Spleen (tissue), 11 donors: Measurements from ENCODE around the gene APBB2. TPM values are rescaled to one million over a fixed set of nuclear protein-coding genes. Genes with fewer than 3 reads are reported as not detected.

ENCODE experiments used
- DNase-seq: peaks from one replicate; pipeline ENCODE4 v3.0.0-alpha.2; 2020
- H3K27ac ChIP-seq, 8 donors: fragments of 200-600 bp; sonication (generic) in 7 of 8; 1 replicate in 4 of 8; 2 replicates in 4 of 8; pipeline versions ENCODE4 v1.5.0 to v1.8.0; 2016 to 2021; ENCODE audit warnings: inconsistent platforms in 4 of 8, mild to moderate bottlenecking in 4 of 8, moderate library complexity in 1 of 8
- H3K27me3 ChIP-seq, 7 donors: fragments of 200-600 bp; sonication (generic) in 6 of 7; replicated peaks in 1 of 7; 1 replicate in 4 of 7; 2 replicates in 3 of 7; pipeline versions ENCODE4 v1.5.0 to v1.8.0; 2016 to 2021; ENCODE audit warnings: inconsistent platforms in 3 of 7, mild to moderate bottlenecking in 1 of 7
- H3K36me3 ChIP-seq, 6 donors: fragments of 200-600 bp; sonication (generic) in 5 of 6; 1 replicate in 4 of 6; 2 replicates in 2 of 6; pipeline versions ENCODE4 v1.5.0 to v1.8.0; 2016 to 2021; ENCODE audit warnings: inconsistent platforms in 2 of 6
- H3K4me1 ChIP-seq, 6 donors: fragments of 200-600 bp; sonication (generic) in 5 of 6; 1 replicate in 3 of 6; 2 replicates in 3 of 6; pipeline versions ENCODE4 v1.5.0 to v1.8.0; 2016 to 2021; ENCODE audit warnings: inconsistent platforms in 3 of 6
- H3K4me3 ChIP-seq, 8 donors: fragments of 200-600 bp; sonication (generic) in 7 of 8; 1 replicate in 4 of 8; 2 replicates in 4 of 8; pipeline versions ENCODE4 v1.5.0 to v1.8.0; 2016 to 2021; ENCODE audit warnings: inconsistent platforms in 4 of 8, mild to moderate bottlenecking in 4 of 8, moderate library complexity in 2 of 8
- H3K9me3 ChIP-seq, 8 donors: fragments of 200-600 bp; sonication (generic) in 7 of 8; 1 replicate in 4 of 8; 2 replicates in 4 of 8; pipeline versions ENCODE4 v1.5.0 to v1.8.0; 2016 to 2021; ENCODE audit warnings: inconsistent platforms in 4 of 8
- POLR2A ChIP-seq, 3 donors: fragments of 450-650 bp; IDR thresholded peaks; one replicate each; pipeline ENCODE4 v1.5.1; 2017; ENCODE audit warnings: antibody characterized with exemption in 3 of 3, mild to moderate bottlenecking in 1 of 3
- POLR2AphosphoS5 ChIP-seq, 3 donors: sonication (generic); formaldehyde crosslinking; IDR thresholded peaks; one replicate each; pipeline ENCODE4 v1.5.1; 2017; ENCODE audit warnings: antibody characterized with exemption in 3 of 3
- WGBS, 5 donors: extraction: QIAGEN DNeasy Blood & Tissue Kit in 3 of 5; methylation state at CpG; one replicate each; pipeline versions ENCODE4 v1.1.5 to v1.1.7; 2013 to 2018; 5-methylcytosine and 5-hydroxymethylcytosine counted together
- intact Hi-C: fragments of 100-400 bp; cut with DNase I; formaldehyde crosslinking; loops from one replicate; pipeline ENCODE4 v1.15.0; 2023; ENCODE audit warnings: low total_unique reads
- polyA plus RNA-seq, 3 donors: library from polyadenylated mRNA; stranded (reverse); fragments of 200-250 nt; gene quantifications; one replicate each; pipeline ENCODE4 v1.2.1, GENCODE V29; 2013
- total RNA-seq, 7 donors: library from RNA; depleted of rRNA in 3 of 7; stranded (reverse); fragments of >200 nt in 3 of 7; fragmentation: NEBNext Ultra II Directional in 4 of 7; extraction: Animal tissue kit (Norgen Biotek cat#: 25700) in 4 of 7; gene quantifications; one replicate each; pipeline versions ENCODE4 v1.1.0 to v1.2.1, GENCODE V29; 2016 to 2021
- TF ChIP-seq, protein P1 (sequence below), 11 experiments: fragments of 200-600 bp in 7 of 11; fragments of 450-650 bp in 4 of 11; sonication (generic) in 4 of 11; IDR thresholded peaks in 8 of 11; conservative IDR thresholded peaks in 3 of 11; 1 replicate in 7 of 11; 2 replicates in 4 of 11; pipeline versions ENCODE4 v1.4.0 to v1.8.0; 2016 to 2021; ENCODE audit warnings: antibody characterized with exemption in 11 of 11, inconsistent platforms in 4 of 11, mild to moderate bottlenecking in 1 of 11
- donor health status: healthy with polysubstance abuse.
- donor health status: DM: no; HTN: no; CAD: no; lungs with moderate emphysema.
- donor health status: DM: no; HTN: no; CAD: no.
- donor health status: Bipolar disorder and iron deficiency.
- donor health status: healthy.
- donor health status: DM: no; HTN: no; CAD: no.
- donor health status: DM: yes; HTN: yes; CAD: no.

The APBB2 gene
- total and polyA plus RNA-seq, 10 donors = 4.0 to 115 (median 76.7) TPM

DNA sequence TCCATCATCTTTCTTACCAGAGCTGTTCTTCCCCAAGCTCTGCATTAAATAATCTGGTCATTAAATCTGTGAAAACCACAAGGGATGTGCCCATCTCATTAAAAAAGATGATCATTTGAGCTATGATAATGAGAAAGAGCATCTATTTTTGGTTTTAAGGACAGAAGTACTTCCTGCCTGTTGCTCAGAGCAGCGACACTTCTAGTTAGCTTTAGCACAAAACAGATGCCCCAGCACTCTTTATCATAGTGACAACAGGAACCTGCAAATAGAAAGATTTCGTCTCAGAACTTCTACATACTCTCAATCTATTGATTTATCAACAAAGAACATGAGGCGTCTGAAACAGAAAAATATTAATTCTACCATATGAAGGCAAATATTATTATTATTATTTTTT lies 140.1 kb downstream of the APBB2 start:
- WGBS, 5 donors = 61 to 69% (median 65%) methylated on average over 3 of the region's 3 CpGs
- TF ChIP-seq POLR2AphosphoS5 (IDR thresholded peaks at IDR 0.05) = no peak
- TF ChIP-seq POLR2A (IDR thresholded peaks at IDR 0.05) = no peak
- TF ChIP-seq, protein P1, sequence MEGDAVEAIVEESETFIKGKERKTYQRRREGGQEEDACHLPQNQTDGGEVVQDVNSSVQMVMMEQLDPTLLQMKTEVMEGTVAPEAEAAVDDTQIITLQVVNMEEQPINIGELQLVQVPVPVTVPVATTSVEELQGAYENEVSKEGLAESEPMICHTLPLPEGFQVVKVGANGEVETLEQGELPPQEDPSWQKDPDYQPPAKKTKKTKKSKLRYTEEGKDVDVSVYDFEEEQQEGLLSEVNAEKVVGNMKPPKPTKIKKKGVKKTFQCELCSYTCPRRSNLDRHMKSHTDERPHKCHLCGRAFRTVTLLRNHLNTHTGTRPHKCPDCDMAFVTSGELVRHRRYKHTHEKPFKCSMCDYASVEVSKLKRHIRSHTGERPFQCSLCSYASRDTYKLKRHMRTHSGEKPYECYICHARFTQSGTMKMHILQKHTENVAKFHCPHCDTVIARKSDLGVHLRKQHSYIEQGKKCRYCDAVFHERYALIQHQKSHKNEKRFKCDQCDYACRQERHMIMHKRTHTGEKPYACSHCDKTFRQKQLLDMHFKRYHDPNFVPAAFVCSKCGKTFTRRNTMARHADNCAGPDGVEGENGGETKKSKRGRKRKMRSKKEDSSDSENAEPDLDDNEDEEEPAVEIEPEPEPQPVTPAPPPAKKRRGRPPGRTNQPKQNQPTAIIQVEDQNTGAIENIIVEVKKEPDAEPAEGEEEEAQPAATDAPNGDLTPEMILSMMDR (IDR thresholded peaks at IDR 0.05 in 8 of 11, conservative IDR thresholded peaks at IDR 0.05 in 3 of 11) = no peak
- DNase-seq = no peak
- H3K4me1 ChIP-seq = peaks cover 0 to 29% (median 4%) of the 10 kb centered on the region in 6 donors
- no peak overlapping the region for H3K27ac ChIP-seq
- intact Hi-C loops = no loop called here
- H3K4me3 ChIP-seq = no peak overlapping the region
- no peaks in the 10 kb centered on the region for H3K9me3 ChIP-seq
- no peaks in the 10 kb centered on the region for H3K36me3 ChIP-seq
- no peaks in the 10 kb centered on the region for H3K27me3 ChIP-seq

- H3K4me1 ChIP-seq = peaks cover 0 to 29% (median 4%) of the 10 kb centered on the region in 6 donors
- no peaks in the 10 kb centered on the region for H3K9me3 ChIP-seq
- no peaks in the 10 kb centered on the region for H3K36me3 ChIP-seq
- no peak for DNase-seq
- H3K27me3 ChIP-seq = no peaks in the 10 kb centered on the region
- no peak overlapping the region for H3K4me3 ChIP-seq
- 65 to 81% (median 73%) methylated on average over 7 of the region's 7 CpGs for WGBS, 5 donors
- H3K27ac ChIP-seq = no peak overlapping the region
- no peak for TF ChIP-seq POLR2A (IDR thresholded peaks at IDR 0.05)
- TF ChIP-seq POLR2AphosphoS5 (IDR thresholded peaks at IDR 0.05) = no peak
- TF ChIP-seq, protein P1 (IDR thresholded peaks at IDR 0.05 in 8 of 11, conservative IDR thresholded peaks at IDR 0.05 in 3 of 11) = no peak
- intact Hi-C loops = no loop called here
Observed at GRCh38 chr4:41072021-41072777, 142.1 kb downstream of the APBB2 start.

DNA sequence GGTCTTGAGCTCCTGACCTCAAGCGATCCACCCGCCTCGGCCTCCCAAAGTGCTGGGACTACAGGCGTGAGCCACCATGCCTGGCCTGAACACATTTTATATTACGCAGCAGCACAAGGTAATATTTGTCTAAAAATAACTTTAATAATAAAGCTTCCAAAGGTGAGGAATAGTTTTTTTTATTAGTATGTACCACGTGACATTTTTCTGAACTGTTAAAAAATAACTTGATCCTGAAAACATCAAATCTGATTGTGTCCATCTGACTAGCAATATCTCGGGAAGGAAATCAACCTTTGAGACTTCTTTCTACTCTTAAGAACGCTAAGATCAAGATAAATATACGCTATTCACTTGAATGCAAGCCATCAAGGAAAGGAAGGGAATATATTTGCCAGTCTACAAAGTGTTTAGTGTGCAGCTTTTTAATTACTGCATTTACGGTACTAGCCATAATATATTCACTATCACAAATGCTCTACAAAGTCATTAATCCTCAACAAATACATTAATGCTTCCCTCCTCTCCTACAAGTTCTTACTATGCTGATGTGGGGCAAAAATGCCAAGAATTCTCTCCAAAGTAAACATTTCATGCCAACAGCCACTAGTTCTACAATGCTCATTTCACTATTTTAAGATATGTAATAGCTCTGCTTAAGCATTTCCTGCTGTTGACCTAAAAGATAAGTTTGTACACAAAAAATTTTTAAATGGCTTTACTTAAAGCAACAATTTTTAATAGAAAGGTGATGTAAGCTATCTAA lies 143.6 kb downstream of the APBB2 start:
- Histone ChIP-seq H3K36me3 (no peaks in the 10 kb centered on the region), H3K4me1 (peaks cover 0 to 29% (median 4%) of the 10 kb centered on the region in 6 donors), H3K4me3 (no peak overlapping the region), H3K27ac (no peak overlapping the region), H3K9me3 (no peaks in the 10 kb centered on the region), H3K27me3 (no peaks in the 10 kb centered on the region)
- no peak for DNase-seq
- 82 to 87% (median 84%) methylated on average over 10 of the region's 10 CpGs for WGBS, 5 donors
- no peak for TF ChIP-seq POLR2AphosphoS5 (IDR thresholded peaks at IDR 0.05)
- TF ChIP-seq, protein P1 (IDR thresholded peaks at IDR 0.05 in 8 of 11, conservative IDR thresholded peaks at IDR 0.05 in 3 of 11) = no peak
- no peak for TF ChIP-seq POLR2A (IDR thresholded peaks at IDR 0.05)
- intact Hi-C loops = no loop called here

DNA sequence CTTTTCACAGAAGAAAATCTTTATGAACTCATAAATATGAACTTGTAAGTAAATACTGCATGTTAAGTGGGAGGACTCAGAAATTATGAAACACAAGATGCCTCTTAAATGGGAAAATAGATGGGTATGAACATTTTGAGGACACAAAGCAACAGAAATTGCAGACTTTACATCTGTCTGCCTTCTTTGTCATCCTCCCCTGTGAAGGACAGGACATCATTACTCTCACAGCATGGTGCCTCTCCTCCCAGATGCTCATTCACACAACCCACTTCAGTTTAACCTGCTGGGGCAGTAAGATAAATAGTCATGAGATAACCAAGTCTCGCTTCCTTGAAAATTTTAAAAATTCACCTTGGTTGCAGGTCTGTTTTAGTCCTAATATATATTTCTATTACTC lies 144.5 kb downstream of the APBB2 start:
- no peak for DNase-seq
- H3K27me3 ChIP-seq = no peaks in the 10 kb centered on the region
- 82 to 100% (median 94%) methylated on average over 1 of the region's 1 CpG for WGBS, 5 donors
- H3K36me3 ChIP-seq = no peaks in the 10 kb centered on the region
- H3K27ac ChIP-seq = no peak overlapping the region
- H3K4me3 ChIP-seq = no peak overlapping the region
- intact Hi-C loops = no loop called here
- no peak for TF ChIP-seq POLR2AphosphoS5 (IDR thresholded peaks at IDR 0.05)
- no peak for TF ChIP-seq POLR2A (IDR thresholded peaks at IDR 0.05)
- TF ChIP-seq, protein P1 (IDR thresholded peaks at IDR 0.05 in 8 of 11, conservative IDR thresholded peaks at IDR 0.05 in 3 of 11) = no peak
- peaks cover 0 to 28% (median 4%) of the 10 kb centered on the region in 6 donors for H3K4me1 ChIP-seq
- H3K9me3 ChIP-seq = no peaks in the 10 kb centered on the region
